SIG-M5 (cell line): ENCODE results near the gene EPHA3.
"Not testable (repeated sequence)": the region's sequence is repeated elsewhere in the genome, so short reads cannot be mapped to it uniquely, and the experiment has no call there.

Experiments used
- DNase-seq: peaks from one replicate; lab custom pipeline; 2025; lab: John Stamatoyannopoulos, UW

Gene EPHA3

DNA sequence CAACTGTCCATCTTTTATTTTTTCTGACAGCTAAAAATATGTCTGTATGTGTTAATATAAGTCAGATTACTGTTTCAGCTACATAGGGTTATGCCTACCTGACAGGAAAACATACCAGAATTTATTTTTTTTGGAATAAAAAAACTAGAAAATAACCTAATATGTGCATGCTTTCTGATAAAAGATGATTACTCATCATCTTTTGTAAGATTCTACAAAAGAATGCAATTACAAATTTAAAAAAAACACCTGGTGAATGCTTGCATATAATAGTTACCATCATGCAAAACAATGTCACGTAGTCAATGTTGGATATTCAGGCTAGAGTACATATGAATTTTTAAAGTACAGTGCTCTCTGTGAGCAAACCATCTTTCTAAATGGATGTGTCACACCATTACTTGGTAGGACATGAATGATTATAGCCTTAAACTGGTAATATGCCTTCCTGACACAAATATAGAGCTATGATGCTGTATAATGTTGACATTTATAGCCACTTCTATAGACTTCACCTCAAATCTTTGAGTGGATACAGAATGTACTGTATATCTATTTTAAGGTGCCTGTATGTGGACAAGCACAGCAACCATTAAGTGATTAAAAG lies 180.6 kb downstream of the EPHA3 start:
- no peak for DNase-seq

DNA sequence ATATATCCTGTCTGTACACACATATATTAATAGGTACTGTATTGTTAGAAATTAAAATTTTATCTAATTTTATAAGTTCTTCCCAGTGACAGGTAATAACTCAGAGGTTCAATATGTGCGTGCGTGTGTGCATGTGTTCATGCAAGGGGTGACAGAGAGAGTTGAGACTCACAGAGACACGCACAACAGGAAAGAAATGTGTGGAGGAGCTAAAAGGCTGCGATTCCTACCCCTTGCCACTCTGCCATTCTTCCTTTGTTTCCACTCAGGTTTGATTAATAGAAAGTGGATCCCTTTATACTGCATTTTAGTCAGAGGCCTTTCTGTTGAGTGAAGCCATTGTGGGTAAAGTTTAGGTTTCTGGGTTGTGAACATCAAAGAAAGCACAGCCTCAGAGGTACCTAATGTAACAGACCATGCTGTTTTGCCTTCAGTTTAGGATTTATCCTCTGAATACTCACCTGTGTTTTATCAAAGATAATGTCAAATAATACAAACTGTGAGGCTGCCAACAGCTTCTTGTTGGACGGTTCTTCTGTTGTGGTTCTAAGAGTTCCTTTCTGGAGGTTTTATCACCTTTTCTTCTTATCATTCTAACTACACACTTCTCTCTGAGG lies 182.3 kb downstream of the EPHA3 start:
- no peak for DNase-seq

DNA sequence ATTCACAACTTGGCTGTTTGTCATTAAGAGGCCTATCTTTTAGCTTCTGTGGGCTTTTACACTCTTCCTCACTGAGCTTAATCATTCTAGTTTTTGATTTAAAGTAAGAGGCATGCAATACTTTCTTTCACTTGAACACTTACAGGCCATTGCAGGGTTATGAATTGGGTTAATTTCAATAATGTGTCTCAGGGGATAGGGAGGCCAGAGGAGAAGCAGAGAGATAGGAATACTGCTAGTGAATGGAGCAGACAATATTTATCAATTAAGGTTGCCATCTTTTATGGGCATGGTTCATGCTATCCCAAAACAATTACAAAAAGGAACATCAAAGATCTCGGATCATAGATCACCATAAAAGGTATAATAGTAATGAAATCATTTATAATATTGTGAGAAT lies 189.8 kb downstream of the EPHA3 start:
- DNase-seq: no peak

DNA sequence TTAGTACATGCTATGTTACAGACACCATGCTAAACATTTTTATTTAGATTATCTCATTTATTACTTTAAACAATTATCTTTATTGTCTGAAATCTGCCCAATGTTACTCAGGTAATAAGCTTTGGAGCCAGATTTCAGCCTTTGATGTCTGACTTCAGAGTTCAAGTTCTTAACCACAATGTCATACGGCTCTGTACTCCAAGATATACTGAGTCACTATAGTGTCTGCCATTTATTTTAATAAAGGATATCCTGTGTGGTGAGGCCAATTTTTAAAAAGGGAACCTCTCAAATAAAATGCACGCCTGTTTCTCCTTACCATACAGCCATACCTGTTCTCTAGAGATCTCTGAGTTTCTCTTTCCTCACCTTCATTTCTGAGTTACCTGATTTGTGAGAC lies 193.1 kb downstream of the EPHA3 start:
- no peak for DNase-seq

DNA sequence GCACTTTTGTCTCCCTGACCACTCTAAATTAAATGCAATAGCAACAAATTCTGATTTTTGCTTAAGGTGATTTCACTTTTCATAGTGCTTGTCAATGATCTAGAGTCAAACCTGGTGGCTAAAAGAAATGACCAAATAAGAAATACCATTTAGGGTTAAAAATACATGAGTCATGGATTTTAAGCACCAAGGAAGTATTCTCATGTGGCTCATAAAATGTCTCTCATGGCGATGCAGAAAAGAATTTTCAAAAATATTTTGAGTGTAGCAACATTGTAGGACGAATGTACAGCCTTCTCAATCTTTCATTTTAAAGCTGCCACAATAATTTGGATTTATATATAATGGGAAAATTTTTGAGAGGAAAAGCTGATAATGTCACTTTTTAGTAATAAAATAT lies 193.6 kb downstream of the EPHA3 start:
- no peak for DNase-seq

DNA sequence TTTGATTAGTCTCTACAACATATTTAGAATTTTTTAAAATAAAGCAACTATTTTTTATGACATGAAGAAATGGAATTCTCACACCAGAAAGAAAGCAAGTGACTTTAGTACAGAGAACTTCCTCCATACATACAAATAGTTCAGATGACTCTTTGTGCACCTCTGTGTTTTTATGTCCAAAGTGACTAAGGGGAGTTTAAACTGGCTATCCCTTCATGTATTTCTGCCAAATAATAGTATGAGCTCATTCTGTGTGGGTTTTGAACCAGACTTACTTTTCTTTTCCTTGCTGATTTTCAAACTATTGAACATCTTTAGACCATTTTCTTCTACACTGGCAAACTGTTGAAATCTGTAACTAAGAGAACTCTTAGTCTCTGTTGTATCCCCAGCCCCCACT lies 196.3 kb downstream of the EPHA3 start:
- DNase-seq: no peak

DNA sequence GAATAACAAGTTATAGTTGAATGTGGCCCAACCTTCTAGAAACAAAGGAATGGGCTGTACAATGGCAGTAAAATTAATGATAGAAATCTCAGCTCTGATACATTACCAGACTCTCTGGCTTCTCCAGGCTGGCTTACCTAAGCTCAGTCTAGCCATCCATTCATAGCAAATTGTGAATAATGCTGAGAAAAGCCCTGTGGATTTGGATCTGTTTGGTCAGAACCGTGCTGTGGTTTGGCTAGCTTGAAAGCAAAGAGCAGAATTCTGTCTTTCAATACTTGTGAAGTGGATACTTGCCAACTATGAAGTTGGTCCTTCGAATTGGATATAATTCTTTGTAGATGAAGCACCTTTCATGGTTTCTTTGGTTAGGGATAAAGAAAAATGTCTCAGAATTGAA lies 199.1 kb downstream of the EPHA3 start:
- DNase-seq: no peak

DNA sequence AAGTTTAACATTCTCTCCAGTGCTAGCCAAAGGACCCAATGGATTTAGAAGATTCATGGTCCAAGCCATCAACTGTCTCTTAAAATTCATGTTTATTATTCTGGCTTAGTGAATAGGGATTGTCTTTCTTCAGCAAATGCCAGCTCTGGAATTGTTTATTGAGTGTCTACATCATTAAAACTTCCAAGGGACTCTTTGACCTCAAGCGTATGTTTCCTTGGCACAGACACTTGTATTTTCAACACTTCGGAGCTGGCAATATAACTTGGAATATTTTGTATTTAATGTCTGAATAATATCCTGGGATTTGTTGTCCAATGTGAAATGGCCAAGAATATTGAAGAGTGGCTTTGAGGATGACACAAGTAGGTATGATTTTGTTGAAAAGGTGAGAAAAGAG lies 204.2 kb downstream of the EPHA3 start:
- DNase-seq: no peak

DNA sequence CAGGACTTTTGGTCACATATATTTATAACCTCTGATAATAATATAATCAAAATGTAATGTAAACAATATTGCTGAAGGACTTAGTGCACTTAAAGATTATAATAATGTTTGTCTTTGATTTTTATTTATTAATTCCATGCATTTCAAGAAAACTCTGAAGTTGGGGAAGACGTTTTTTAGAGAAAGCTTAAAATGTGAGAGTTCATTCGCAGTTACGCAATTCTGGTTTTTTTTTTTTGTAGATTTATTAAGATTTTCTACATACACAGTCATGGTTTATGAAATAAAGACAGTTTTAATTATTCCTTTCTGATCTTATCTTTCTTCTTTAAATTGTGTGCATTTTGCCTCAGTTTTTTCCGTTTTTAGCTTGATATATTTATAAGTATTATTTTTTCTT lies 204.7 kb downstream of the EPHA3 start:
- no peak for DNase-seq

DNA sequence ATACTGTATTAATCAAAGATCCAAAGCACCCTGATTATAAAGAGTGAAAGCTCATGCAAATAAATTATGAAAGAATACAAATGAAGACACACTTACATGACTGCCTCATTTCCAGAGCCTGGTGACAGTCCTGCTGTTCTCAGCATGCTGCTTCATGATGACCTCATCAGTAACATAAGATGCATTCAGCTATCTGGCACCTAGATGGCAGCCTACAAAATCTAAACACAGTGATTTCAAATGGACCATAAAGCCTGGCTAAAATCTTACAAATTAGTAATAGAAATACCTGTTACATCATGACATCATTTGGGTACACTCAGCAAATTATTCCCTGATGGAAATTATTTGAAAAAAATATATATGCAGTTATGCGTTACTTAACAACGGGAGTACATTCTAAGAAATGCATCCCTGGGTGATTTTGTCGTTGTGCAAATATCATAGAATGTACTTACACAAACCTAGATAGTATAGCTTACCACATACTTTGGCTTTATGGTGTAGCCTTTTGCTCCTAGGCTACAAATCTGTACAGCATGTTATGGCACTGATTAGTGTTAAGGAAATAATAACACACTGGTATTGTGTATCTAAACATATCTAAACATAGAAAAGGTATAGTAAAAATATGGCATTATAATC lies 207.2 kb downstream of the EPHA3 start:
- DNase-seq: no peak

DNA sequence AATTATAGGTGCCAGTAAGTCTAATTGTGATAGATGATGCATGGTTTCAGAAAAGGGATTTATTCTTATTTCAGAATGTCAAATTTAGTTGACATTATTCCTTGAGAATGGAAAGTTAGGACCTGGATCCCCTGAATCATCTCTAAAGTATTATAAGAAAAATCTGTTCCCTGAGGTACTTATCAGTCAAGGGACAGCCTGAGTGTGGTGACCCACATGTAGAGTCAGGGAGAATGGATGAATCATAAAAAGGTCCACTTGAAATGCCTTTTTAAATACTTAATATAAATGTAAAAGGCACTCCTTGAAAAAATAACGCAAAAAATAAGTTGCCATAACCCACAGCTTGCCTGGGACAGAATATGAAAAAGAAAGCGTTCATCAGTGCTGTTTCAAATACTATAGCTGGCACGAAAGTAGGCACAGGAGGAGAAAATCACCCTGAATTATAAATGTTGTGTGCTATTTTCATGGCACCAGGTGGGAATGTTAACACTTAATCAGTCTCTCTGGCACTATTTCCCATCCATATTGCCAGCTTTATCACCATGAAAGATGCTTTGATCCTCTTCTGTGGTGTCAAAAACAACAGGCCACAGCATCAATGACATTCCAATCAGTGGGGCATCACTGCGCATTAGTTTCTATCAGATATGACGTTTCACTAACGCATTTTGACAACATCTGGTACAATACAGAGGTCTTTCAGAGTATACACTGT lies 208.5 kb downstream of the EPHA3 start:
- DNase-seq: no peak

DNA sequence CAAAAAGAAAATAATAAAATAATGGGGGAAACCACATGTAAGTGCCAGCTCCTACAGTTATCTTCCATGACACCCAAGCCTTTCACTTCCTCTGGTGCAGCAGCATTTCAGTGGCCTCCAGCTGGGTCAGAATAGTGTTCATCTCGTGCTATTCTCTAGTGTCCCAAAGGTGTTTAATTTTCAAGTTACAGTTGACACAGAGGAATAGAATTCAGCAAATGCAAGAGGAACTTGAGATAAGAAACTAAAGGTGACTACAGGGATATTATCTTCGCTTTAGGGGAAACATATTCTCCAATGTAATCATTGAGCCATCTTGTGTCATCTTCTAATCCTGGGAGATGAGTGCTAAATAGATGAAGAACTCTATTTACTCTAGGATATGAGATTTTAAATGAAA lies 212.8 kb downstream of the EPHA3 start:
- no peak for DNase-seq

DNA sequence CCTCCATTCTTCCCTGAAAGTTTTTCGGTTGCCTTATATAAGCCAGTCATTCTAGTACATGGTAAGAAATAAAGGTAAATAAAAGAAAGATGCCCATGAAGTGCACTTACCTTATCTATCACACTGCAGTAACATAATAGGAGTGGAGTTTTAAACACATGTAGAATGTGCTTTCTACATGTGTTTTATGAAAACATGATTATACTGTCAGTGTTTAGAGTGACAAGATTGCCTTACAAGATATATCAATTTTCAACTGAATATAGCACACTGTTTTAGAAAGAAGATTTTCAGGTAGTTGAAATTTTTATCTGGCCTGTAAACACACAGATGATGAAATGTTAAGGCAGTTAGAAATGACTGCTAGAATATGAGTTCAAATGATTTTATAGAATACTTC lies 219.6 kb downstream of the EPHA3 start:
- DNase-seq: no peak

DNA sequence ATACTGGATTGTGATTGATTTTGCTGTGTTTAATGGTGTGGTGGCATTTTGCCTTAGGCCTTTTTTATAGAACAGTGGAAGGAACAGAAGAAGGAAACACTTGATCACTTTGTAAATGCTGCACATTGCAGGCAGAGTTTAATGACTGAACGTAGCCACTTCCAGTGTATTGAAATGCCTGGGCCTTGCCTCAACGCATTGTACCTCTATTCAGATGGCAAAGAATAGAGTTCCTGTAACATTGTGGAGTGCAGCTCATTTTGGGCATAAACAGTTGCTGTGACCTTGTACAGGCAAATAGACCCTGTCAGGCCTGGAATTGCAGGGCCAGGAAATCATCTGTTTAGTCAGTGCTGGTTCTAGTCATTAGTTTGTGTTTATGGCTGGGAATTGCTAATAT lies 225.0 kb downstream of the EPHA3 start:
- DNase-seq: no peak

DNA sequence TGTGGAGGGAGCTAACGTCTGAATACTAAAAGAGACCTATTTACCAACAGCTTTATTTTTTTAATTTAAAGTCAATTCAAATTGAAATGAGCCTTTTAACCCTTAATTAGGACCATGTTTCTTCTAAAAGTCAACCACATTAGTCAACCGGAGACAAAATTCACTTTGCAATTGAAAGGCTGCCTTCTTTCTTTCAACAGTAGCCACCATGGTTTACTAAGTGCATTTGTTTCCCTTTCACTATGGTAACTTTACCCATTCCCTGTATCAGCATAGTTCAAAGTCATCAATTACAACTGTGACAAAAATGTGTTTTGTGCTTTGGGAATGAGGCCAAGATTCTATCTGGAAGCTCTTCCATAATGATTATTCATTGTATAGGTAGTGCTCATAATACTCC lies 225.4 kb downstream of the EPHA3 start:
- DNase-seq: no peak

DNA sequence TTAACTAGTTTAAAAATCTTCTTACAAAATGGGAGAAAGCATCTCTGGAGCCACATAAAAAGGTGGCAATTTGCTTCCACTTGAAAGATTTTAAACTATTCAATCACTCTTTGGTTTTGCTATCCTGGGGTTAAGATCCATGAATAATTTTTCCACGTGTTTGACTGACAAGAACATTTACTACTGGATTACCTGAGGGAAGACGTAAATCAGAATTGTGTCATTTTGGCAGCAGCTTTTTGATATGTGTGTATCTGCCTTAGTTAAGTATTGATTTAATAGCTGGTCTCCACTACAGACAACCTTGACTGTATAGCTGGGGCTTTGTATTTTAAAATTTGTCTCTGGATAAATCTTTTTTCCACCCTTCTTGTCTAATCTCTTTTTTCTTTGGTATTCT lies 228.3 kb downstream of the EPHA3 start:
- DNase-seq: no peak

DNA sequence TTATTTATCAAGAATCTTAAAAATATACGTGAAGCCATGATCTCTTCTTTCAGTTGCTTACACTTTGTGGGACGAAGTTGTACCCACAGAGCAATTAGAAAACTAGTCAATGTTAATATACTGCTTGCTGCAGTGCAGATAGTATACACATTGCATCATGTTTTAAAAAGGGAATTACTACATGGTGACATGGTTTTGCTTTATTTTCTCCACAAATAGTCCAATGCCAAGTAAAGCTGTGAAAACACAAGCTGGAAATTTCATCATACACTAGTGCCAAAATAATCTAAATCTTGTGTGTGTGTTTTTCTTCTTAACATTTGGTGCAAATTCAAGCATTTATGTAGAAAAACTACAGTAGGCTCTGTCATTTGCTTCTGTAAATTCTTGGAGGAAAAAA lies 233.0 kb downstream of the EPHA3 start:
- no peak for DNase-seq

DNA sequence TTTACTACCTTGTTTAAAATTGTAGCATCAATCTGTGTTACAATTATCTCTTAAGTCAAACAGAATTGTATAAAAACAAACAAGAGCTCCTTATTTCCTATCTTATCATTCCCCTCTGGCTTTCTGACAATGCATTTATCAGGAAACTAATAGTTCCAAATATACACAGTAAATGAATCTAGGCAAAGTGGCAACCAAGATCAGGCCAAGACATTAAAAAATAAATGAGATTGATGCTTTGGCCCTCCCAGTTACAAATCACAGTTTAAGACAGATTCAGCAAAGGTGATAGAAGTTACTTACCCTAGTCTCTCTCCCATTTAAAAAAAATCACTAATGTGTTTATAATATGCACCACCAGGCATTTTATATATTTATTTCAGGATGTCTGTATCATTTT lies 236.7 kb downstream of the EPHA3 start:
- DNase-seq: no peak

DNA sequence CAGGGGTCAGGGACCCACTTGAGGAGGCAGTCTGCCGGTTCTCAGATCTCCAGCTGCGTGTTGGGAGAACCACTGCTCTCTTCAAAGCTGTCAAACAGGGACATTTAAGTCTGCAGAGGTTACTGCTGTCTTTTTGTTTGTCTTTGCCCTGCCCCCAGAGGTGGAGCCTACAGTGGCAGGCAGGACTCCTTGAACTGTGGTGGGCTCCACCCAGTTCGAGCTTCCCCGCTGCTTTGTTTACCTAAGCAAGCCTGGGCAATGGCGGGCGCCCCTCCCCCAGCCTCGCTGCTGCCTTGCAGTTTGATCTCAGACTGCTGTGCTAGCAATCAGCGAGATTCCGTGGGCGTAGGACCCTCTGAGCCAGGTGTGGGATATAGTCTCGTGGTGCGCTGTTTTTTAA lies 243.5 kb downstream of the EPHA3 start:
- DNase-seq: not testable (repeated sequence)

DNA sequence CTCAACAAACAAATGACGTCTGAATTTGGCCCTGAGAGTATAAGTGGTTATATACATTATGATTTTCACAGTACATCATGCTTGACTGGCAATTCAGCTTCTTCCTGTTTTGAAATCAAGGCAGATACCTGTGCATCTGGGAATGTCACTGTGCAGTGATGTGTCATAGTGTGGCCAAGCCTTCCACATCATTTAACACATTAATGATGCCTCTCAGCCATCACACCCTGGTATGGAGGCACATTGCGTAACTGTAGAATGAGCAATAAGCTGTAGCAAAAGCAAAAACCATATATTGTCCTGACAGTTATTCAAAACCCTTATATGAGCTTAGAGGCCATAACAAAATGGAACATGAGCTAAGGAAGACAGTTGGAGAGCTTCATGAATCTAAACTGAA lies 246.0 kb downstream of the EPHA3 start:
- DNase-seq: no peak

DNA sequence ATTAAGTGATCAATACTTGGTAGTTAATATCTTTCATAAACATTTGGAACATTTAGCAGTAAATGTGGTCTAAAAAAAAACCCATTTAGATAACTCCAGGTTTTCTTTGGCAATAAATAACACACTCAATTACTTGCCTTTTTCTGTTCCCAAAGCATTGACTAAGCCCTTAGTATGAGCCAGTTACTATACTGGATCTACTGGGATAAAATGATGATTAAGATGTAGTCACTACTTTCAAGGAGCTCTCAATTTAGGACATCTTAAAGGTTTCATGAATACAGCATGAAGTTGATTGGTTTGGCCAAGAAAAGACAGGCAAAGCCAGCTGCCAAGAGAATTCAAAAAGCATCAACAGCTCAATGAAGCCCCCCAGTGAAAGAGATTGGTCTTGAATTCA lies 250.9 kb downstream of the EPHA3 start:
- no peak for DNase-seq

DNA sequence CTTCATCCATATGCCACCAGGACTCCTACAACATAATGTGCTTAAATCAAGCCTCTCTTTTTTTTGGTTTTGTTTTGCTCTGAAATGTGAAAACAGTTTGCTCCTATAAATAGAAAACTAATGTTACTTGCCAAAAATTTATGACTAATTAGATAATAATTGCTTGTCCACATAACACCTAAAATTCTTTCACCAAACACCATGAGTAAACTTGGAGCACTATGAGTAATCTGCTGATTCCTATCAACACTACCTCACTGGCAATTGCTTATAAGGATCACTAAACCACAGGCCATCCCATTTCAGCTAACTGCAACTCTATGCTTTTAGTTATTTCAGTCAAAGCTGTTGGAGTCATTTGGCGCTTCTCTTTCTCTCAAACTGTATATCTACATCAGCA lies 252.7 kb downstream of the EPHA3 start:
- DNase-seq: no peak

DNA sequence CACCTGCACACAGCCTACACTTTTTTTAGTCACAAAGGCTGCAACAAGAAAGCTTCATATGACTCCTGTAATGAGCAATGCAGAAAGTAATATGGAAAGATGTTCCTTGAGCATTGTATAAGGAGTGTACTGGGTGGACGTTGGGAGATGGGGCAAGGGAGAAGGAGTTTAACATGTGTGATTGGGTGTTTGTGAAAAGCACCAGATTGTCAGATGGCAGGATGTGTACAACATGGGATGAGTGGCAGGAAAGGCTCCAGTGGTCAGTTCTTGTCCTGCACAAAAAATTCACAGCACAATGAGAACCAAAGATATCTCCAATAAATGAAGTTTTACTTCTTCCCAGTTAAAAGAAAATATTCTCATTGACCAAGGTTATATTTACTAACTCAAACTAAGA lies 255.1 kb downstream of the EPHA3 start:
- no peak for DNase-seq
